Activated CD4-positive, alpha-beta T cell treated with anti-CD3 and anti-CD28 coated beads for 48 hours (primary cell): ENCODE measurements around the gene NBAS.
A peak's percentile ranks its signal among the peaks of the same experiment; 100 is the strongest.
"Not testable (repeated sequence)": the region's sequence is repeated elsewhere in the genome, so short reads cannot be mapped to it uniquely, and the experiment has no call there.

Experiments used
- DNase-seq: peaks from one replicate; pipeline ENCODE4 v3.0.0-alpha.2; 2020

NBAS gene

DNA sequence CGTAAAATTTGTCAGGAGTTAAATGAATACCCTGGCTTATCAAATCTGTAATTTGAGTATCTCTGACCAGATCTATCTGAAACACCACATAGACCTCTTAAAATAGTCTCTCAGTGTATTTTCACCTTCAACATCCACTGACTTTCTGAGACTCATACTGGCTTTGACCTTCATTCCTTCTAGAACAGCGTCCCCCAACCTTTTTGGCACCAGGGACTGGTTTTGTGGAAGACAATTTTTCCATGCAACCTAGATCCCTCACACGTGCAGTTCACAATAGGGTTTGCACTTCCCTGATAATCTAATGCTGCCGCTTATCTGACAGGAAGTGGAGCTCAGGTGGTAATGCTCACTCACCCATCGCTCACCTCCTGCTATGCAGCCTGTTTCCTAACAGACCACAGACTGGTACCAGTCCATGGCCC is 3.2 kb downstream of the NBAS start:
- no peak for DNase-seq

DNA sequence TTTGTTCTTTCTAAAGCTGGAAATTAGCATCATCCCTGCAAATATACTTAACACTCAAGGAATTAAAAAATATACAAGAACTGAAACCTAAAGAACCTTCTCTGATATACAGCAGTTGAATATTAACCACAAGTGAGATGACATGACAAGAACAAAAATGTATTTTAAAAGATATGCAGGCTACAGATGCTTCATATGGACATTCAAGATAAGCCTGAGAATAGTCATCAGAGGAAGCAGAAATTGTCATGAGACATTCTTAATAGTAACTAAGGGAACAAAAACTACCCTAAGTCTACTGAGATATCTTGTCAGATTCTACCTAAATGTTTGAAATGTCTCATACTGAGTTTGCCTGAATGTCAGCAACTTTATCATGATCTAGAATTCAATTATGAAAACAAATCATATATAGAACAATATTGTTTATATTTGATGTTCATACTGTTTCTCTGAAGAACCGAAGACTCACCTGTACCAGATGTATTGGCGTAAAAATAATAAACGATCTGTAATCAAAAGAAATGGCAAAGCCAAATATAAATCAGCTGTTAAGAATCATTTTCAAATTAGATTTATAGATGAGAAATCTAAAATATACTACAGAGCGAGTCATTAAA is 4.7 kb downstream of the NBAS start:
- no peak for DNase-seq

DNA sequence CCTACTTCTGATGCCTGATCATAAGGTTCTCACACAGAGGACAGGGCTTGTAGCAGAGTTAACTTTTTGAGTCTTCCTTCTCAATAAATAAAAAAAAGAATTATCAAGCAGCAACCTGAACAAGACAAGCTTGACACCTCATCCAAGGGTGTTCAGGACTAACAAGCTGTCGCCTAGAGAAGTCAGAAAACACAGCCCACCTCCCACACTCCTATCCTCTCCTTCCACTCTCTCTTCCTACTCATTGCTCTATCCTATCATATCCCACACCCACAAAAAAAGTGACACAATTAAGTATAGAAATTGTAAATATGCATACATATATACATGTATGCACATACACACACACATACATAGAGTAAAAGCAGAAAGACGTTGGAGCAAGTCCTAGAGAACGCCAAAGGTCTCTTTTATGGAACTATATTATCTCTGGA is 5.4 kb downstream of the NBAS start:
- DNase-seq = no peak

DNA sequence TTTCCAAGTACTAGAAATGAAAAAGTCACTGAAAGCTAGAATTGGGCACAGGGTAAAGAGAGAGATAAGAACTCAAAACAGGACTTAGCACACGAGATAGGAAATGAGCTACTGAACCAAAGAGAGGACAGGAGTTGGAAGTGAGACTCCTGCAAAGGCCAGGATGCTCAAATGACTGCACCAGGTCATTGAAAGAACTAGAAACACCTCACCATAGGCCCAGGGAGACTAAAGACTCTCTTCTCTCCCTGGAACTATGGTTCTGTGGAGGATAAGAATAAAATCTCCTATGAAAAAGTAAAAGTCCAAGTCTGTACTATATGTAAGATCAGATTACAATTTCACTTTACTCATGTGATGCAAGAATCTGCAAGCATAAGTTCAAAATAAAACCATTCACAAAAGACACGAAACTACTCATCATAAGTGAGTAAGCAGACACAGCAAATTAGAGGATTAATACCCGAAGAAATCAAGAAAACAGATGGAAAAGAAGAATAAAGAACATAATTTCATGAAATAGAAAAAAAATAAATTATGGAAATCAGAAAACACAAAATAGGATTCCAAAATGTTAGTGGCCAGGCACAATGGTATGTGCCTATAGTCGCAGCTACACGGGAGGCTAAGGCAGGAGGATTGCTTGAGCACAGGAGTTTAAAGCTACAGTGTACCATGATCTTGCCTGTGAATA is 6.5 kb downstream of the NBAS start:
- DNase-seq = no peak

DNA sequence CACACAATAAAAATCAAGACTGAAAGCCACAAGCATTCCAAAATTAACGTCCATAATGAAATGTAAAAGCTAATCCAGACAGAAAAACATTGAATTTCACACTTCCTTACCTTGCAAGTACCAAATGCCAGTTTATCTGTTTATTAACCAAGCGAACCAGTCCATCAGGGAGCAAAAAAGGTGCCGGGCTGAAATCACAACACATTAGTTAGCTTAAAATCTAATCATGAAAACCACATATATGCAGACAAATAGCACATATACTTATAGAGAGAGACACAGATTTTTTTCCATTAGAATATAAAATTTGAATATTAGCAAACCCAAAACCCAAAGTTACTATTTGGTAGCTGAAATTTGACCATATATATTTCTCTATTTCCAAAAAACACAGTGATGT is 7.2 kb downstream of the NBAS start:
- DNase-seq = no peak

DNA sequence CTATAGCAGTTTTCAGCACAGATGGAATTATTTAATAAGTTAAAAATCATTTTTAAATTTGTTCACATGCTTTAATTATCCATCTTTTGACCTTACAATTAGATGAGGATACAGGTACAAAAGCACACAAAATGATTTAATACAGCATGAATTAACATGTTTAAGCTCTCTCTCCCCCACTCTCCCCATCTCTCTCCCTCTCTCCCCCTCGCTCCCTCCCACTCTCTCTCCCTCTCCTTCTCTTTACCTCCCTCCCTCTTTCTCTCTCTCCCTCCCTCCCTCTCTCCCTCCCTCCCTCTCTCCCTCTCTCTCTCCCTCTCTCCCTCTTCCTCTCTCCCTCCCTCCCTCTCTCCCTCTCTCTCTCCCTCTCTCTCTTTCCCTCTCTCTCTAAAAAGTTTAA is 7.6 kb downstream of the NBAS start:
- no peak for DNase-seq

DNA sequence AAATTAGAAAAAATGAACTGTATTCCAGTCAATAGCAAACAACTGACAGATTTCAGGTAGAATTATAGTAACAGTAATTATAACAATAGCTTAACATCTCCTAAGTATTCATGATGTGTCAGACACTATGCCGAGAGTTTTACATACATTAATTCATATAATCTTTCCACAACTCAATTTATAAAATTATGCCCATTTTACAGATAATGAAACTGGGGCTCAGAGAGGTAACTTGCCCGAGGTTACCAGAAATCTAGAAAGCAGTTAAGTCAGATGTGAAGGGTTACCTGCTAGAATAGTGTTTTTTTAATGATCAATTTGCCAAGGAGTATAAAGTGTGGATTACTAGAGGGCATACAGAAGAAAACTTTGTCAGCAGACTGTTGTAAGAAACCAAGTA is 12.2 kb downstream of the NBAS start:
- no peak for DNase-seq

DNA sequence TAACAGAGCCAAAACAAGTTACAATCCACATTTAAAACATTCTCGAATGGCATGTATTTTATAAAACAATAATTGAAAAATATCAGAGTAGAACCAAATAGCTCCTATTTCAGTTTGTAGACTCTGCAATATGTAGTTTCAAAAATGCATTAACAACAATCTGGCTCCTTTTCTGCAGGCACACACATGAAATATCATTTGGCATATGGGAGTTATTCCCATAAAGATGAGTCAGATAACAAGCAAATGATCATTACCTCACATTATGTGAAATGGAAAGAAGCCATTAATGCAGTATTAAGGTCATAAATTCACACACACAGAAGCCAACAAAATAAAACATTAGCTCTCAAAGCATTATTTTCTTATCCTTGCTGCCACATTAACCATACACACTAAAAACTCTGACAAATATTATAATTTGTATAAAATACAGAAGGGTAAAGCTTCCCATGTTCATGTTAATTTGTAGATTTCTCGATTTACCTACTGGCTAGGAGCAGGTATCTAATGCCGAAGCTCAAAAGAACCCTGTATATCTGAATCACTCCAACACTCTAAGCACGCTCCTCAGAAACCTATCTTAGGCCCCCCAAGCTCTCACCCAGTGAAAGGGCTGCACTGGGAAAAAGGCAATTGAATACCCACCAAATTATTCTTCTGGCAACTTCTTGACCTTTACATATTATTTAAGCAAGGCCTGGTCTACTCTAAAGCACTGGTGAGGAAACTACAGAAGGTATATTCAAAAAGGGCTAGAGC is 13.8 kb downstream of the NBAS start:
- DNase-seq = no peak

DNA sequence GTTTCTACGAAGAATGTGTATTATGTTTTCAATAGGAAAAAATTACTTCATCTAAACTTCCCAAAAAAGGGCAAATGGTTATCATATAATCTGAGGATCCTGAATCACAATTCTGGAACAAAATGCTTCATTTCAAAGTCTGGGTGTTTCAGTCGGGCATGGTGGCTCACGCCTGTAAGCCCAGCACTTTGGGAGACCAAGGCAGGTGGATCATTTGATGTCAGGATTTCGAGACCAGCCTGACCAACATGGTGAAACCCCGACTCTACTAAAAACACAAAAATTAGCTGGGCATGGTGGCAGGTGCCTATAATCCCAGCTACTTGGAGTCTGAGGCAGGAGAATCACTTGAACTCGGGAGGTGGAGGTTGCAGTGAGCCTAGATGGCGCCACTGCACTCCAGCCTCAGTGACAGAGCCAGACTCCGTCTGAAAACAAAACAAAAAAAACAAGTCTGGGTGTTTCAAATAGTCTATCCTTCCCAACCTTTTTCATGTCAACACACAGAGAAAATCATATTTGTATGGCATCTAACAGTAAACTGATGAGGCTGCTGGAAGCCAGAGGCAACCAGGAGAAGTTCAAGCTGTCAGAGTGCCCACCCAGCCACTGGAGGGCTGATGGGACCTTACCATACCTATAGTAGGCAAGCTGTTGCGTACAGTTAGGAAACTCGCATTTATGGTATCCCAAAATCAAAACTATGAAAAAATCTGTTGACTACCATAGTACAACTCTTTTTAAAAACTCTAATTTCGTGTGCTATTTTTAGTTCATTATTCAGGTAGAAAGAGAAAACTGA is 14.6 kb downstream of the NBAS start:
- DNase-seq = peak; percentile 11

DNA sequence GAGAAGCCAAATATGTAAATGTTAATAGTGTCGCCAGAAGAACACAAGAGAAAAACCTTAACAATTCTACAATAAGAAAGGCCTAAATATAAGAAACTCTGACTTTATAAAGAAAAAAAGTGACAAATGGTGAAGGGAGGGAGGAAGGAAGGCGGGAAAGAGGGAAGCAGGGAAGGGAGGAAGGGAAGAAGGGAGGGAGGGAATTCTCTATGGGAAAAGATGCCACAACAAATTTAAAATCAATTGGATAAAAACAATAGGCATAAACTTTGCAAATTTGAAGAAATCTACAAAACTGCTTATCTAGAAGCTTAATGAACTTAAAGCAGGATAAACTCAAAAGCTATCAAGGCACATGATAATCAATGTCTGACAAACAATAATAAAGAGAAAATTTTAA is 16.9 kb downstream of the NBAS start:
- DNase-seq = no peak

DNA sequence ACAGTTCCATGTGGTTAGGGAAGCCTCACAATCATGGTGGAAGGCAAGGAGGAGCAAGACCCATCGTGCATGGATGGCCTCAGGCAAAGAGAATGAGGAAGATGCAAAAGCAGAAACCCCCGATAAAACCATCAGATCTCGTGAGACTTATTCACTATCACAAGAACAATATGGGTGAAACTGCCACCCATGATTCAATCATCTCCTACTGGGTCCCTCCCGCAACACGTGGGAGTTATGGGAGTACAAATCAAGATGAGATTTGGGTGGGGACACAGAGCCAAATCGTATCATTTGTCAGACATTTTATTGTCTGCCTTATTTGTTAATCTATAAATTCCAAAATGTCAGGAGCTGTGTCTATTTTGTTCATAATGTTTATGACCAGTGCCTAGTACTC is 17.6 kb downstream of the NBAS start:
- no peak for DNase-seq

DNA sequence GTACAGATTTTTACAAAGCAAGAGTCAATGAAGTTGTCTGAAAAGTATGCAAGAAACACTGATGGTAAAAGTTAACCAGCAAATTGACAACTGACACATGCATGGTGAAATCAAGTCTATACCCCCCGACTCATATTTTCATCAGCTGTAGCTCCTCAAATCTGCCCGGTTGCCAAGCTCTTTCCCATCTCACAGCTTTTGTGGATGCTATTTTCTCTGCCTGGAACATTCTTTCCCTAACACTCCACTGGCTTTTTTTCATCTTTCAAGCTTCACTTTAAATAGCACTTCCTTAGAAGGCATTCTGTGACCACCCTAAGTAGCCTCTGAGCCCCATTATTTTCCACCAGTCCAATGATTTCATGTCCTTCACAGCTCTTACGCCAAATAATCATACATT is 18.1 kb downstream of the NBAS start:
- no peak for DNase-seq

DNA sequence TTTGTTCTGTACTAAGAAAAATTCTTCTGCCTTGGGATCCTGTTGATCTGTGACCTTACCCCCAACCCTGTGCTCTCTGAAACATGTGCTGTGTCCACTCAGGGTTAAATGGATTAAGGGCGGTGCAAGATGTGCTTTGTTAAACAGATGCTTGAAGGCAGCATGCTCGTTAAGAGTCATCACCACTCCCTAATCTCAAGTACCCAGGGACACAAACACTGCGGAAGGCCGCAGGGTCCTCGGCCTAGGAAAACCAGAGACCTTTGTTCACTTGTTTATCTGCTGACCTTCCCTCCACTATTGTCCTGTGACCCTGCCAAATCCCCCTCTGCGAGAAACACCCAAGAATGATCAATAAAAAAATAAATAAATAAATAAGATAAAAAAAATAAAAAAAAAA is 18.9 kb downstream of the NBAS start:
- DNase-seq = not testable (repeated sequence)

DNA sequence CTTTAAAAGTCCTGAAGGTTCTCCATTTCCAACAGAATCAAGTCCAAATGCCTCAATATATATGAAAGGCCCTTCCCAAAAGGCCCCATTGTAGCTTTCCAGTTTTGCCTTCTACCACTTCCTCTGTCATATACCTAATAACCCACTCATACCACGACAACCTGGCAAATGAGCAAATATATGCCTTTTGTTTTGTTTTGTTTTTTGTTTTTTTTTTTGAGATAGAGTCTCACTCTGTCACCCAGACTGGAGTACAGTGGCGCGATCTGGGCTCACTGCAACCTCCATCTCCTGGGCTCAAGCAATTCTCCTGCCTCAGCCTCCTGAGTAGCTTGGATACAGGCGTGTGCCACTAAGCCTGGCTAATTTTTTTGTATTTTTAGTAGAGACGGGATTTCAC is 20.6 kb downstream of the NBAS start:
- DNase-seq = not testable (repeated sequence)

DNA sequence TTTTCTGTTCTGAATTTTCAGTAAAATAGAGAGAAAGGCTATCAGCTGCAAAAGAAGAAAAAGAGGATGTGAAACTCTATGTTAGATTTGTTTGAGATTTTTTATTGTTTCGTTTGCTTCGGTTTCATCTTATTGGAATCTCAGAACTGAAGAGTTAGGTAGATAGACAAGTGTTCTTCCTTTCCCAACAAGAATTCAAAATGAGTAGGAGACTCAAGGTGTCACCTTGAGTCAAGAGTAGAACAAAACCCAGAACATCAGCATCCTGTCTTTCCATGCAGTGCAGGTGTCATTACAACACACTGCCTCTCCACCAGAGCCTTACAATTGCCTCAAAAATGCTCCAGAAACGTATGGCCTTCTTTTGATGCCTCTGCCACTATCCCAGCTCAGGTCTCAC is 21.1 kb downstream of the NBAS start:
- DNase-seq = no peak

DNA sequence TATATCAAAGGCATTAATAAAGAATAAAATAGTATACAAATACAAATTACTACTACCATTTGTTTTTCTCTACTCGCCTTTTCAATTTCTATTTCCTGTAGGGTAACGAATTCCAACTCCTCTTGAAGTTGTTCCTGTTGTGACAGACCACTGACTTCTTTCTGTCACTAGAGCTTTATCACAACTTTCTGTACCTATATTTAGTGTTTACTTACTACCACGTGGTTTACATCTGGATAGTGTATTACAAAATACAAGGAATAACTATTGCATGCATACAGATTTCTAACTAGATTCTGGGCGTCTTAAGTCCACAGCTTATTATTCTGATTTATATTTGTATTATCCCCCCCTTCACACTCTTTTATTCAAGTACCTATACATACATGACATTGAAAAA is 22.3 kb downstream of the NBAS start:
- no peak for DNase-seq

DNA sequence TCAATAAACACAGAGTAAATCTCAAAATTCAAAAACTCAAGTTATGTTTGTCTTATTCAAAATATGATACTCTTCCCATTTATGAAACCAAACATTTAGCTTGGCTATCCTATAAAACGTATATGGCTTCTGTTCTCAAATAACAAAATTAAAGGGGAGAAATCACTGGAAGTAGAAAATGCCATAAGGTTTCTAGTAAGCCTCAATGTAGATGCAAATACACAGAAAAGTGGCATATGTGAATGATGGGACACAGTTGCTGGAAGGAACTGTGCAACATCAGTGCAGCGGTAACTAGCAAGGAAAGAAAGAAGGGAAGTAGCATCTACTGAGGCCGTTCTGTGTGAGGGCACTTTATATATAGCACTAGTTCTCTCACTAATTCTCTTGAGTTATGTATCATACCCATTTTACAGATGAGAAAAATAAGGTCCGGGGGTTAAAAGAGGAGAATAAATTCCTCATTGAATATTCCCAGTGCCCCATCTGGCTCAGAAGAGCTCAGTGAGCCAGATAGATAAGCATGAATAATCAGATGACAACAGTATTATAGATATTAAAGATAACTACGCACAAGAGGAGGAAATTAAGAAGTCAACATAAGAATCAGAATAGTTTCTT is 27.2 kb downstream of the NBAS start:
- no peak for DNase-seq

DNA sequence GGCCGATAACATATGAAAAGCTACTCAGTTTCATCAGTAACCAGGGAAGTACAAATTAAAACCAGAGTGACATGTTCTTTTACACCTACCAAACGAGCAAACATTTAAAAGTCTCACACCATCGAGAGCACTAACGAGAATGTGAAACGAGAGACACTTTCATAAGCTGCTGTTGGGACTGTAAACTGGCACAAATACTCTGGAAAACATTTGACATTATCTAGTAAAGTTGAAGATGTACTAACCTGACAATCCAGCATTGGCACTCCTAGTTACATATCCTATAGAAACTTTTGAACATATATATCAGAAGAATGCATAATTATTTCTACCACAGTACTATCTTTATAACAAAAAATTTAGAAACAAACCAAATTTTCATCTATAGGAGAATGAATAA is 28.1 kb downstream of the NBAS start:
- DNase-seq = no peak

DNA sequence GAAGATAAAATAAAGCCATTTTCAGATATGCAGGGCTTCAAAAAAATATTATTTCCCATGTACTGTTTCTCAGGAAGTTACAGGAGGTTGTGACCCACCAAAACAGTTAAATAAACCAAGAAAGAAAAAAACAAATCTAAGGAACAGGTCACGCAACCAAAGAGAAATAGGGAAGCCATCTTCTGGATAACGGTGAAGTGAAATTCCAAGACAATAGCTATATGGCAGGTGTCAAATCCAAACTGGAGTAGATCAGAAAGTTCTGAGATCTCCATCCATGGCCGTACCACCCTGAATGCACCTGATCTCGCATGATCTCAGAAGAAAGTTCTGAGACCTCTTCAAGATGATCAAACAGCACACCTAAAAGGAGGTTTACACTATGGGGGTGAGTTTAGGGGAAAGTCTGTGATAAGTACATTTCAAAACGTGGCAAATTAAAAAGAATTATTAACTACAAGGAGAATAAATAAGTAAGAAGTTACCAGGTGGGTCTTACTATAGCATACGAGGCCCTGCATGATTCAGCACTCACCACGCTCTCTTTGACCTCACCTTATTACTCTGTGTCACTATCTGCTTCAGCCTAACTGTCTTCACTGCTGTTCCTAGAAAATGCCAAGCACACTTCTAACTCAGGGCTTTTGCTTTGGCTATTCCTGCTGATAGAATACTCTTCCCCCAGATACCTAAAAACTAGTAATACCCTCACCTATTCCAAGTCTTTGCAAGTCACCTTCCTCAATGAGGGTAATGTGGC is 29.9 kb downstream of the NBAS start:
- DNase-seq = no peak

DNA sequence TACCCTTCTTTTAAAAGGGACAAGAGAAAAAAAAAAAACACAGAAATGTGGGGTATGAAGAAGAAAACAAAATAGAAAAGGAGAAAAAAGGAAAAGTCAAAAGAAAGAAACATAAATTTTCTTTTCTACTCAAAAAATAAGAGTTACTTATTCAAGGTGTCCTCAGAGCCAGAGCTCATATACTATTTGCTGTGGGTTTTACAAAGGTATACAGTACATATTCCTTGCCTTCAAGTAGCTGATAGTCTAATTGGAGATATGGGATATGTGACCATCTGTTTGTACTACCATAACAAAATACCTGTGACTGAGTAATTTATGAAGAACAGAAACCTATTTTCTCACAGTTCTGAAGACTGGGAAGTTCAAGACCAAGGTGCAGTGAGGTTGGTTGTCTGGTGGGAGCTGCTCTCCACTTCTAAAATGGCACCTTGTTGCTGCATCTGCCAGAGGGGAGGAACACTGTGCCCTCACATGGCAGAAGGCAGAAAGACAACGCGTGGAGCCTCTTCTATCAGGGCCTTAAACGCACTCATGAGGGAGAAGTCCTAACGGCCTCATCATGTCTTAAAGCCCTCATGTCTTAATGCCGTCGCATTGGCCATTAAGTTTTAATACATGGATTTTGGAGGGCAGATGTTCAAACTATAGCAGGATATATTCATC is 33.9 kb downstream of the NBAS start:
- DNase-seq = no peak

DNA sequence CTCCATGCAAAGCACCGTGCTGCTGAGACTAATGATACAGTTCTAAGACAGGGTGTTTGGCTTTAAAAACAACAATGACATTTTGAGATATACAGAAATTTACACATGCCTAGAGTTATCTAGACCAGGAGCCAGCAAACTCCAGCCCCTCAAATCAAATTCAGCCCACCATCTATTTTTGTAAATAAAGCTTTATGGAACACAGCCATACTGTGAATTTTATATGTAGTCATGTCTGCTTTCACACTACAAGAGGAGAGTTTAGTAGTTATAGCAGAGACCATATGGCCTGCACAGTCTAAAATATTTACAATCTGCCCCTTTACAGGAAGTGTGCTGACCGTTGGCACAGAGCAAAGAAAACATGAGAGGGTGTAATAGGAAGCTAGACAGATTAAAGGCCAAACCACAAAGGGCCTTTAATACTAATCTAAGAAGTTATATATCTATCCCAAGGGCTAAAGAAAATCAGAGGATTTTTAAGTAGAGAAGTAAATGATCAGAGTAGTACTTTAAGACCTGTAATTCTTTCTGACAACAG is 39.4 kb downstream of the NBAS start:
- DNase-seq = no peak
